ENCODE measurements around the gene C8A.

C8A gene

GRCh38 chr1:56929492-56929891 is 74.9 kb downstream of the C8A start:
- DNase-seq: no peak

GRCh38 chr1:56931211-56931610 is 76.6 kb downstream of the C8A start:
- no peak for DNase-seq

GRCh38 chr1:56931686-56932085 is 77.1 kb downstream of the C8A start:
- DNase-seq: no peak

- DNase-seq: no peak
These were observed 78.6 kb downstream of the C8A start for GRCh38 chr1:56933161-56933560.

GRCh38 chr1:56933606-56934005 is 79.0 kb downstream of the C8A start:
- no peak for DNase-seq

- no peak for DNase-seq
These were observed 79.9 kb downstream of the C8A start for GRCh38 chr1:56934430-56935060.

- DNase-seq: no peak
These were observed 84.0 kb downstream of the C8A start for GRCh38 chr1:56938646-56939045.

- no peak for DNase-seq
These were observed 84.6 kb downstream of the C8A start for GRCh38 chr1:56939209-56939608.

- no peak for DNase-seq
These were observed 85.4 kb downstream of the C8A start for GRCh38 chr1:56940039-56940438.

GRCh38 chr1:56948403-56949023 is 93.9 kb downstream of the C8A start:
- DNase-seq: no peak

GRCh38 chr1:56952501-56952900 is 97.9 kb downstream of the C8A start:
- no peak for DNase-seq

GRCh38 chr1:56953386-56953785 is 98.8 kb downstream of the C8A start:
- DNase-seq: no peak

GRCh38 chr1:56954664-56955063 is 100.1 kb downstream of the C8A start:
- DNase-seq: no peak

GRCh38 chr1:56957931-56958330 is 103.3 kb downstream of the C8A start:
- DNase-seq: no peak

- peak; percentile 100 for DNase-seq
These were observed 103.9 kb downstream of the C8A start for GRCh38 chr1:56958526-56958925.

- no peak for DNase-seq
These were observed 106.8 kb downstream of the C8A start for GRCh38 chr1:56961426-56961825.

- no peak for DNase-seq
These were observed 109.1 kb downstream of the C8A start for GRCh38 chr1:56963667-56964066.

GRCh38 chr1:56964349-56965017 is 109.9 kb downstream of the C8A start:
- no peak for DNase-seq

- no peak for DNase-seq
These were observed 110.6 kb downstream of the C8A start for GRCh38 chr1:56965191-56965590.

GRCh38 chr1:56965916-56966697 is 111.5 kb downstream of the C8A start, which contains the start of gene C8B:
Gene C8B (minus strand): TSS chr1:56966015. CDS start chr1:56965948, 67 bp downstream.
- no peak for DNase-seq

- DNase-seq: no peak
These were observed 112.1 kb downstream of the C8A start for GRCh38 chr1:56966698-56966999.

GRCh38 chr1:56967355-56967754 is 112.8 kb downstream of the C8A start:
- DNase-seq: no peak

All from NCI-H82 (cell line).